HG03565 (cell line): ENCODE results near the gene SGK1.

Source experiments
- ATAC-seq: cut with Tn5 transposase; IDR thresholded peaks from one replicate; pipeline ENCODE4 v1.9.1; 2021; ENCODE audit warnings: mild to moderate bottlenecking, moderate library complexity; ENCODE audit not compliant: unreplicated experiment

The SGK1 gene

GRCh38 chr6:134173366-134173725 is 144.6 kb downstream of the SGK1 start:
- ATAC-seq, result no peak

DNA sequence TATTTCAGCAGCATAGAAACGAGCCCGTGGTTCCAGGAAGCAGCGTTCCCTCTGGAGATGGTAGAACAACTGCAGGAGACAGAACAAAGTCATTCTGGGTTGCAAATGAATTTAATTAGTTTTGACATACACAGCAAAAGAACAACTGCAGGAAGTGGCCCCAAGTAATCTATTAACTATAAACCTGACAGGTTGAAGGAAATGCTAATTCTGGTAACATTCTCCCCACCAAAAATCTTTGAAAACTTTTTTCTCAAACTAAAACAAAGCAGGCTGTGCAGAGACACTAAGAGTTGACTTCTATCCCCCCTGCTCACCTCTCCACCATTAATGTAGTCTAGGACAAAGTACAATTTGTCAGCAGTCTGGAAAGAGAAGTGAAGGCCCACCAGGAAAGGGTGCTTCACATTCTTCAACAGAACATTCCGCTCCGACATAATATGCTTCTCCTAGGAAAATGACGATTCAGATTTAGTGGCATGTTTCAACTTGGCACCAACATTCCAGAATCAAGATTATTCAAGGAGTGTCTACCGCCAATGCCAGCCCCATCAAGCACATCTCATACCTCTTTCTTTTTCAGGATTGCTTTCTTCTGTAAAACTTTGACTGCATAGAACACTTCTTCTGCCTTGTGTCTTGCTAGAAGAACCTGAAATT is 145.1 kb downstream of the SGK1 start:
- no peak for ATAC-seq

- ATAC-seq, result no peak
These were observed 145.7 kb downstream of the SGK1 start for GRCh38 chr6:134172020-134172705.

DNA sequence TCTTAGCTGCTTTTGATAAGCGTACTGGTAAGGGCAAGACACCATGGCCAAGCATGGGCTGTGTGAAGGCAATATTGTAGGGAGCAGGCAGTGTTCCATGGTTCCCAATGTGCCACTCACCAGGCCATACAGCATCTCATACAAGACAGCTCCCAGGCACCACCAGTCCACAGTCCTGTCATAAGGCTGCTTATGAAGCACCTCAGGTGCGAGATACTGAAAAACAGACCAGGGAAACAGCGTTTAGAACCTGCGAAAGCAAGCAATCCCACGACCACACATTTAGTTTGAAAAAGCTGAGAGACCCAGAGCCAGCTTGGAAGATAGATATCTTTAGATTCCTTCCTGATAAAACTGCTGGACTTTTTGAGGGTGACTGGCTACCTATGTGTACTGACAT is 146.4 kb downstream of the SGK1 start:
- ATAC-seq, result no peak

GRCh38 chr6:134170844-134171243 is 147.1 kb downstream of the SGK1 start:
- ATAC-seq, result no peak

GRCh38 chr6:134169871-134170486 is 147.9 kb downstream of the SGK1 start:
- no peak for ATAC-seq

GRCh38 chr6:134168590-134169208 is 149.2 kb downstream of the SGK1 start:
- no peak for ATAC-seq

GRCh38 chr6:134166511-134167261 is 151.2 kb downstream of the SGK1 start:
- ATAC-seq, result no peak

GRCh38 chr6:134165561-134166201 is 152.2 kb downstream of the SGK1 start:
- no peak for ATAC-seq

- no peak for ATAC-seq
These were observed 153.6 kb downstream of the SGK1 start for GRCh38 chr6:134164300-134164699.

GRCh38 chr6:134162932-134163331 is 155.0 kb downstream of the SGK1 start:
- ATAC-seq, result no peak

DNA sequence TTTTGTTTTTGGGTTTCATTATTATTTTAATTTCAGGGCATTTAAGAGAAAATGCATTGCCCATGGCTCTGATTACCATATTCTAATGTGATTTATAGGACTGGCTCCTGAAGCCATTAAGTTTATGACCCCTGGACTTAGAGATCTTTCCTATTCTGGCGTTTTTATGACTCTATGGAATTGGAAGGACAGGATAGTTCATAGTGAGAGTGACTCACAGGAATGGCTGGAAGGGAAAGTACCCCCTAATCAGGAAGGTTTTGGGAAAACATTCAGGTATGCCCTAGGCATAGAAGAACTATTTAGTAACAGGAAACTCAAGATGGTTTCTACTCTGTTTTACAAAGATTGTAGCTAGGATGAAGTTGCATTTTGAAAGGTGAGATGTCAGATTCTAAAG is 156.9 kb downstream of the SGK1 start:
- ATAC-seq, result no peak

DNA sequence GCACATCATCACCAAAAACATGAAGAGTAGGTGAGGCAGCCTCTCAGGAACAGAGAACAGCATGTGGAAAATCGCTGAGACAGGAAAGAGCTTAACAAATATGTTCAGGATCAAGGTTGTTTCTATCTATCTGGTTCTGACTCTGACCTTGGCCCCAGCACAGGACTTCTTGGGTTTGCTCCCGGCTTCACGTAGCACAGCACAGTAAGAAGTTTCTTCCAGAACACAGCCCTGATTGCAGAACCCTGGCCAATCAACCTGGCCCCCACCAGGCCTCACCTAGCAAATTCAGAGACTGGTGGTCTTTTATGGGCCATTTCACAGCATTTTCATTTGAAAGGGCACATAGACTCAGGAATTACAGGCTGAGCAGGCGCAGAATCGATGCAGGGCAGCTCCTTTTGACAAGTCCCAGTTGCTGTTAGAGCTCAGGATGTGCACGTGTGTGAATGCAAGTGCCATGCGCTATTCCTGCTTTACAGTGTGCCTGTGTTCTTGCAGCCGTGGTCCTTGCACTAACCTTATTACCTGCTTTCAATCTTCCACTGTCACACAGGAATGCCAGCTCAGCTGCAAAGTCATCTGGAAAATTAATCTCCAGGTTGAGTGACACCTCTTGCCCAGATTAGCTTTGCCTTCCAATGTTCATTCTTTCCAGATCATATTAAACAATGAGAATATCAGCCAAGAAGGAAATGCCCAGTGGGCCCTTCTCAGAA is 165.0 kb downstream of the SGK1 start:
- ATAC-seq, result no peak

- ATAC-seq, result no peak
These were observed 169.3 kb downstream of the SGK1 start for GRCh38 chr6:134148566-134148965.

- no peak for ATAC-seq
These were observed 170.8 kb downstream of the SGK1 start for GRCh38 chr6:134147034-134147533.

DNA sequence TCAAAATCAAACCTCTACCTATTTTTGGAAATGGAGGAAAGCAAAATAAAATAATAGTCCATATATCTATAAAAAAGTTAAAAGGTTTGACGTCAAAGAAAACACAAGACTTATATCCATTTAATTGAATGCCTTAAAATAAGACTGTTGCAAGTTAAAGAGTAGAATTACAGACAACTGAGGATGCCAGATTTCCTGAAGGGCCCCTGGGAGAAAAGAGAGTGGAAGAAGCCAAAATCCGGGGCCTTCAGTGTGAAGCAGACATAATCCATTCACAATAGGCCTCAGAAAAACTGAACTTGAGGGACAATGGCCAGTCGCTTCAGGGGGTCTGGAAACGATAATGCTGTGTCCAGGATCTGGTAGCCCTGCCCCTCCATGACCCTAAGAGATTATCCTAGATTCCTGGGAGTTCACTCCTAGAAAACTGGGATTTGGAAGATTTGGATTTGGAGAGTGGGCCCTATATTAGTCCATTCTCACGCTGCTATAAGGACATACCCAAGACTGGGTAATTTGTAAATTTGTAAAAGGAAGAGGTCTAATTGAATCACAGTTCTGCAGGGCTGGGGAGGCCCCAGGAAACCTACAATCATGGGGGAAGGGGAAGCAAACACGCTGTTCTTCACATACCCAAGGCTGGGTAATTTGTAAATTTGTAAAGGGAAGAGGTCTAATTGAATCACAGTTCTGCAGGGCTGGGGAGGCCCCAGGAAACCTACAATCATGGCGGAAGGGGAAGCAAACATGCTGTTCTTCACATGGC is 171.5 kb downstream of the SGK1 start:
- no peak for ATAC-seq

GRCh38 chr6:134145786-134146185 is 172.1 kb downstream of the SGK1 start:
- no peak for ATAC-seq

GRCh38 chr6:134138226-134138975 is 179.5 kb downstream of the SGK1 start:
- no peak for ATAC-seq
